CD4-positive, alpha-beta T cell (primary cell): ENCODE measurements around the gene FSTL5. TPM values are rescaled to one million over a fixed set of nuclear protein-coding genes. Genes with fewer than 3 reads are reported as not detected.

Experiments used
- ATAC-seq: fragments of 200-7000 bp; cut with Tn5 transposase; one replicate; pipeline ENCODE4 v1.10.0; 2022; ENCODE audit warnings: mild to moderate bottlenecking; ENCODE audit not compliant: poor library complexity
- CTCF ChIA-PET: fragments of 350-600 bp; sonication (Branson Sonifier 250); formaldehyde crosslinking; loops from one replicate; lab custom pipeline; 2021; ENCODE audit warnings: antibody characterized with exemption, inconsistent platforms; lab: Charles Lee
- POLR2A ChIA-PET: fragments of 350-600 bp; sonication (Branson Sonifier 250); formaldehyde crosslinking; loops from one replicate; lab custom pipeline; 2021; ENCODE audit warnings: antibody characterized with exemption, inconsistent platforms; lab: Charles Lee
- DNase-seq, 14 experiments: peaks; one replicate each; pipeline ENCODE4 v3.0.0-alpha.2; 2013 to 2020; ENCODE audit warnings: mixed read lengths in 2 of 14
- H3K27ac ChIP-seq, 2 donors: one replicate each; pipeline versions ENCODE4 v1.5.1 to v1.7.0; 2013; ENCODE audit warnings: low read length in 2 of 2, low read depth in 1 of 2, mild to moderate bottlenecking in 1 of 2
- H3K27me3 ChIP-seq, 2 experiments: 1 replicate in 1 of 2; 2 replicates in 1 of 2; pipeline versions ENCODE4 v1.6.1 to v1.7.0; 2013; ENCODE audit warnings: low read length in 2 of 2, control low read depth in 1 of 2, mild to moderate bottlenecking in 1 of 2, moderate library complexity in 1 of 2; ENCODE audit not compliant: insufficient read depth in 2 of 2, control insufficient read depth in 1 of 2
- H3K36me3 ChIP-seq: one replicate; pipeline ENCODE4 v1.6.1; 2013; ENCODE audit warnings: low read length, control low read depth; ENCODE audit not compliant: insufficient read depth
- H3K4me1 ChIP-seq: one replicate; pipeline ENCODE4 v1.6.1; 2013; ENCODE audit warnings: low read length, control low read depth; ENCODE audit not compliant: insufficient read depth
- H3K4me3 ChIP-seq: one replicate; pipeline ENCODE4 v1.5.1; 2013; ENCODE audit warnings: mild to moderate bottlenecking, low read length, moderate library complexity
- H3K9me3 ChIP-seq, 2 experiments: 1 replicate in 1 of 2; 2 replicates in 1 of 2; pipeline versions ENCODE4 v1.6.1 to v1.7.0; 2013; ENCODE audit warnings: low read length in 2 of 2, mild to moderate bottlenecking in 2 of 2, control low read depth in 1 of 2, moderate library complexity in 1 of 2; ENCODE audit not compliant: control insufficient read depth in 1 of 2, insufficient read depth in 1 of 2
- H3K27ac Mint-ChIP-seq: one replicate; pipeline ENCODE4 v1.8.0; 2020; ENCODE audit warnings: mixed read lengths
- H3K27me3 Mint-ChIP-seq: one replicate; pipeline ENCODE4 v1.8.0; 2021; ENCODE audit warnings: mixed read lengths
- H3K36me3 Mint-ChIP-seq: one replicate; pipeline ENCODE4 v1.8.0; 2021; ENCODE audit warnings: low read depth, mixed read lengths
- H3K4me1 Mint-ChIP-seq: one replicate; pipeline ENCODE4 v1.8.0; 2021; ENCODE audit warnings: low read depth, mixed read lengths
- H3K4me3 Mint-ChIP-seq: one replicate; pipeline ENCODE4 v1.8.0; 2020; ENCODE audit warnings: mild to moderate bottlenecking, mixed read lengths
- H3K9me3 Mint-ChIP-seq: one replicate; pipeline ENCODE4 v1.8.0; 2020; ENCODE audit warnings: mixed read lengths
- CTCF ChIP-seq: fragments of 200-600 bp; IDR thresholded peaks from one replicate; pipeline ENCODE4 v1.8.0; 2022; ENCODE audit warnings: antibody characterized with exemption, mild to moderate bottlenecking
- intact Hi-C, 2 experiments: fragments of 100-400 bp; cut with DNase I in 1 of 2; cut with micrococcal nuclease in 1 of 2; formaldehyde crosslinking; loops; one replicate each; pipeline versions ENCODE4 v1.15.1 to v1.9.0; 2023 to 2025; cut with DNase I, micrococcal nuclease
- total RNA-seq, 174 experiments: library from RNA in 2 of 174; stranded (reverse) in 2 of 174; gene quantifications; one replicate each; pipeline ENCODE4 v1.2.3 and lab custom pipeline; 2021 to 2026

The FSTL5 gene
- total RNA-seq, 2 experiments from 2014 or later = not detected

- no peaks in the 10 kb centered on the region for H3K36me3 Mint-ChIP-seq
- Histone ChIP-seq H3K27me3 (no peaks in the 10 kb centered on the region), H3K27ac (no peak overlapping the region), H3K4me3 (no peak overlapping the region), H3K4me1 (no peaks in the 10 kb centered on the region), H3K9me3 (no peaks in the 10 kb centered on the region), H3K36me3 (no peaks in the 10 kb centered on the region)
- no peak for TF ChIP-seq CTCF
- ChIA-PET POLR2A (no interaction called here), CTCF (no interaction called here)
- DNase-seq (no peak), ATAC-seq (no peak)
- H3K27ac Mint-ChIP-seq = no peak overlapping the region
- peaks cover under 1% of the 10 kb centered on the region for H3K9me3 Mint-ChIP-seq
- no peak overlapping the region for H3K4me3 Mint-ChIP-seq
- intact Hi-C loops = no loop called here
- H3K4me1 Mint-ChIP-seq = no peaks in the 10 kb centered on the region
- H3K27me3 Mint-ChIP-seq = no peaks in the 10 kb centered on the region
Measured at GRCh38 chr4:161360982-161361381, 802.8 kb downstream of the FSTL5 start.

GRCh38 chr4:161359491-161359890 is 804.3 kb downstream of the FSTL5 start:
- intact Hi-C loops = no loop called here
- no peak for ATAC-seq
- TF ChIP-seq CTCF = no peak
- ChIA-PET POLR2A (no interaction called here), CTCF (no interaction called here)
- Mint-ChIP-seq H3K36me3 (no peaks in the 10 kb centered on the region), H3K27ac (no peak overlapping the region), H3K27me3 (no peaks in the 10 kb centered on the region), H3K9me3 (no peaks in the 10 kb centered on the region), H3K4me3 (no peak overlapping the region), H3K4me1 (no peaks in the 10 kb centered on the region)
- H3K27me3 ChIP-seq = no peaks in the 10 kb centered on the region
- H3K36me3 ChIP-seq = no peaks in the 10 kb centered on the region
- H3K4me1 ChIP-seq = no peaks in the 10 kb centered on the region
- H3K9me3 ChIP-seq = no peaks in the 10 kb centered on the region
- no peak overlapping the region for H3K4me3 ChIP-seq
- H3K27ac ChIP-seq = no peak overlapping the region
- DNase-seq = no peak

GRCh38 chr4:161356351-161356750 is 807.4 kb downstream of the FSTL5 start:
- POLR2A ChIA-PET = no interaction called here
- Histone ChIP-seq H3K4me3 (no peak overlapping the region), H3K27ac (no peak overlapping the region), H3K36me3 (no peaks in the 10 kb centered on the region), H3K4me1 (no peaks in the 10 kb centered on the region), H3K9me3 (peaks cover 0 to 5% of the 10 kb centered on the region in 2 experiments), H3K27me3 (no peaks in the 10 kb centered on the region)
- ATAC-seq (no peak), DNase-seq (no peak)
- H3K27ac Mint-ChIP-seq = no peak overlapping the region
- H3K4me1 Mint-ChIP-seq = no peaks in the 10 kb centered on the region
- no peaks in the 10 kb centered on the region for H3K27me3 Mint-ChIP-seq
- peaks cover 5% of the 10 kb centered on the region for H3K9me3 Mint-ChIP-seq
- CTCF ChIA-PET = no interaction called here
- intact Hi-C loops = no loop called here
- no peaks in the 10 kb centered on the region for H3K36me3 Mint-ChIP-seq
- H3K4me3 Mint-ChIP-seq = no peak overlapping the region
- no peak for TF ChIP-seq CTCF
